Measurements from ENCODE around the gene GALNT18.

GRCh38 chr11:11534981-11535380 is 86.8 kb downstream of the GALNT18 start:
- TF ChIP-seq CTCF (IDR thresholded peaks at IDR 0.05; ENCODE audit: low read depth, low read length, missing input control) (no peak), REST (IDR thresholded peaks at IDR 0.05) (no peak), MAX (IDR thresholded peaks at IDR 0.05) (no peak), TAF1 (conservative IDR thresholded peaks at IDR 0.05) (no peak), YY1 (IDR thresholded peaks at IDR 0.05) (no peak), SP1 (IDR thresholded peaks at IDR 0.05) (no peak), RAD21 (IDR thresholded peaks at IDR 0.05) (no peak), GABPA (IDR thresholded peaks at IDR 0.05 in 1 of 2, conservative IDR thresholded peaks at IDR 0.05 in 1 of 2) (no peak), ZBTB33 (IDR thresholded peaks at IDR 0.05) (no peak), ATF3 (IDR thresholded peaks at IDR 0.05) (no peak), JUND (IDR thresholded peaks at IDR 0.05) (no peak), FOXA1 (IDR thresholded peaks at IDR 0.05) (no peak), HNF4G (IDR thresholded peaks at IDR 0.05) (no peak)

All from liver (tissue), 3 donors.